CD14-positive monocyte (primary cell): ENCODE results near the gene INTS3. TPM values are rescaled to one million over a fixed set of nuclear protein-coding genes. Genes with fewer than 3 reads are reported as not detected.

Source experiments
- DNase-seq, 3 donors: peaks; one replicate each; pipeline ENCODE4 v3.0.0-alpha.2; 2011 to 2022
- H2AFZ ChIP-seq: 2 replicates; pipeline ENCODE4 v1.6.0; 2012; ENCODE audit warnings: mild to moderate bottlenecking, low read depth, low read length, inconsistent platforms; ENCODE audit not compliant: insufficient read depth, poor library complexity, severe bottlenecking
- H3K27ac ChIP-seq, 2 donors: 1 replicate in 1 of 2; 2 replicates in 1 of 2; pipeline ENCODE4 v1.5.1; 2012 to 2013; ENCODE audit warnings: low read length in 2 of 2, control low read depth in 1 of 2, inconsistent platforms in 1 of 2, low read depth in 1 of 2, mild to moderate bottlenecking in 1 of 2
- H3K27me3 ChIP-seq, 2 donors: one replicate each; pipeline versions ENCODE4 v1.6.0 to v1.6.1; 2011 to 2013; ENCODE audit warnings: low read length in 2 of 2; ENCODE audit not compliant: control insufficient read depth in 2 of 2, insufficient read depth in 2 of 2
- H3K36me3 ChIP-seq, 2 donors: replicated peaks in 1 of 2; 1 replicate in 1 of 2; 2 replicates in 1 of 2; pipeline versions ENCODE4 v1.5.1 to v1.6.1; 2012 to 2013; ENCODE audit warnings: low read length in 2 of 2, control low read depth in 1 of 2, inconsistent platforms in 1 of 2, mild to moderate bottlenecking in 1 of 2; ENCODE audit not compliant: insufficient read depth in 2 of 2, control insufficient read depth in 1 of 2
- H3K4me1 ChIP-seq, 2 donors: 1 replicate in 1 of 2; 2 replicates in 1 of 2; pipeline versions ENCODE4 v1.5.1 to v1.6.1; 2012 to 2013; ENCODE audit warnings: low read length in 2 of 2, control low read depth in 1 of 2, inconsistent platforms in 1 of 2, mild to moderate bottlenecking in 1 of 2, moderate library complexity in 1 of 2; ENCODE audit not compliant: insufficient read depth in 2 of 2, control insufficient read depth in 1 of 2
- H3K4me2 ChIP-seq: replicated peaks from 2 replicates; pipeline ENCODE3; 2012; ENCODE audit warnings: low read length, moderate library complexity, mild to moderate bottlenecking; ENCODE audit not compliant: poor library complexity, severe bottlenecking; ENCODE audit errors: extremely low read depth
- H3K4me3 ChIP-seq, 3 experiments: fragments of 200-600 bp in 1 of 3; sonication (generic) in 1 of 3; replicated peaks in 1 of 3; 1 replicate in 2 of 3; 2 replicates in 1 of 3; pipeline ENCODE4 v1.5.1; 2011 to 2013; ENCODE audit warnings: low read length in 3 of 3, mild to moderate bottlenecking in 3 of 3, control low read depth in 2 of 3, low read depth in 2 of 3, inconsistent platforms in 1 of 3, moderate library complexity in 1 of 3
- H3K79me2 ChIP-seq: 2 replicates; pipeline ENCODE4 v1.6.0; 2012; ENCODE audit warnings: mild to moderate bottlenecking, control low read depth, inconsistent platforms, low read length, moderate library complexity; ENCODE audit not compliant: insufficient read depth
- H3K9ac ChIP-seq: 2 replicates; pipeline ENCODE4 v1.6.0; 2017; ENCODE audit warnings: low read length, mild to moderate bottlenecking; ENCODE audit not compliant: insufficient read depth, poor library complexity, severe bottlenecking
- H3K9me3 ChIP-seq, 2 donors: replicated peaks in 1 of 2; 1 replicate in 1 of 2; 2 replicates in 1 of 2; pipeline versions ENCODE4 v1.5.1 to v1.6.1; 2012 to 2013; ENCODE audit warnings: low read length in 2 of 2, control low read depth in 1 of 2; ENCODE audit not compliant: control insufficient read depth in 1 of 2, insufficient read depth in 1 of 2
- H4K20me1 ChIP-seq: 2 replicates; pipeline ENCODE4 v1.6.0; 2012; ENCODE audit warnings: mild to moderate bottlenecking, low read length, control low read depth, moderate library complexity; ENCODE audit not compliant: insufficient read depth
- H3K27ac Mint-ChIP-seq, 7 donors: one replicate each; pipeline ENCODE4 v1.8.0; 2020; ENCODE audit warnings: mild to moderate bottlenecking in 7 of 7, mixed read lengths in 7 of 7, moderate library complexity in 6 of 7, inconsistent platforms in 2 of 7
- H3K27me3 Mint-ChIP-seq, 3 donors: one replicate each; pipeline ENCODE4 v1.8.0; 2021 to 2022; ENCODE audit warnings: low read depth in 3 of 3, mild to moderate bottlenecking in 3 of 3, mixed read lengths in 3 of 3, moderate library complexity in 3 of 3, inconsistent platforms in 1 of 3
- H3K36me3 Mint-ChIP-seq, 2 donors: one replicate each; pipeline ENCODE4 v1.8.0; 2020; ENCODE audit warnings: mixed read lengths in 2 of 2, inconsistent platforms in 1 of 2, mild to moderate bottlenecking in 1 of 2
- H3K4me1 Mint-ChIP-seq: one replicate; pipeline ENCODE4 v1.8.0; 2020; ENCODE audit warnings: mild to moderate bottlenecking, mixed read lengths
- H3K4me3 Mint-ChIP-seq, 2 donors: one replicate each; pipeline ENCODE4 v1.8.0; 2020; ENCODE audit warnings: mild to moderate bottlenecking in 2 of 2, mixed read lengths in 2 of 2, moderate library complexity in 1 of 2
- H3K9me3 Mint-ChIP-seq, 7 donors: one replicate each; pipeline ENCODE4 v1.8.0; 2020 to 2022; ENCODE audit warnings: mixed read lengths in 7 of 7, mild to moderate bottlenecking in 6 of 7, moderate library complexity in 6 of 7, inconsistent platforms in 2 of 7
- WGBS: methylation state at CpG from one replicate; pipeline ENCODE4 v1.1.5; 2013; ENCODE audit warnings: missing lambda C conversion rate; ENCODE audit not compliant: insufficient coverage; 5-methylcytosine and 5-hydroxymethylcytosine counted together
- intact Hi-C, 2 donors: fragments of 100-400 bp; cut with micrococcal nuclease; formaldehyde crosslinking; loops; one replicate each; pipeline versions ENCODE4 v1.15.0 to v1.15.1; 2023
- polyA plus RNA-seq, 3 donors: library from polyadenylated mRNA; depleted of rRNA in 1 of 3; unstranded in 2 of 3; stranded (reverse) in 1 of 3; fragments of 300-500 nt in 2 of 3; fragments of >200 nt in 1 of 3; fragmentation: Illumina TruSeq in 2 of 3; gene quantifications; 1 replicate in 2 of 3; 2 replicates in 1 of 3; pipeline ENCODE4 v1.2.3, GENCODE V29; 2012 to 2021
- TF ChIP-seq, protein P1 (sequence below): fragments of 200-600 bp; IDR thresholded peaks from one replicate; pipeline ENCODE4 v1.8.0; 2022; ENCODE audit warnings: antibody characterized with exemption, mild to moderate bottlenecking

INTS3 gene
- polyA plus RNA-seq, 3 donors: 9.2 to 76.9 (median 15.9) TPM

- no peaks in the 10 kb centered on the region for H4K20me1 ChIP-seq
- H3K4me3 ChIP-seq: no peak overlapping the region
- WGBS: 96% methylated on average over 8 of the region's 11 CpGs
- intact Hi-C loops: loop anchor here in 1 of 2 donors (5.0 kb wide), 1 partner anchor 170 kb away; the partner anchor contains the start of gene SLC39A1
- H3K36me3 Mint-ChIP-seq: peaks cover 0 to 2% of the 10 kb centered on the region in 2 donors
- no peak overlapping the region for H3K27ac ChIP-seq
- peaks cover 49% of the 10 kb centered on the region for H3K4me1 Mint-ChIP-seq
- H3K4me2 ChIP-seq: no peak overlapping the region
- peak in 1 of 3 donors; percentile 11 for DNase-seq
- no peaks in the 10 kb centered on the region for H3K79me2 ChIP-seq
- peak overlapping the region in 2 of 7 donors; percentile 15 to 62 for H3K27ac Mint-ChIP-seq
- H3K27me3 ChIP-seq: no peaks in the 10 kb centered on the region
- H2AFZ ChIP-seq: no peak overlapping the region
- TF ChIP-seq, protein P1, sequence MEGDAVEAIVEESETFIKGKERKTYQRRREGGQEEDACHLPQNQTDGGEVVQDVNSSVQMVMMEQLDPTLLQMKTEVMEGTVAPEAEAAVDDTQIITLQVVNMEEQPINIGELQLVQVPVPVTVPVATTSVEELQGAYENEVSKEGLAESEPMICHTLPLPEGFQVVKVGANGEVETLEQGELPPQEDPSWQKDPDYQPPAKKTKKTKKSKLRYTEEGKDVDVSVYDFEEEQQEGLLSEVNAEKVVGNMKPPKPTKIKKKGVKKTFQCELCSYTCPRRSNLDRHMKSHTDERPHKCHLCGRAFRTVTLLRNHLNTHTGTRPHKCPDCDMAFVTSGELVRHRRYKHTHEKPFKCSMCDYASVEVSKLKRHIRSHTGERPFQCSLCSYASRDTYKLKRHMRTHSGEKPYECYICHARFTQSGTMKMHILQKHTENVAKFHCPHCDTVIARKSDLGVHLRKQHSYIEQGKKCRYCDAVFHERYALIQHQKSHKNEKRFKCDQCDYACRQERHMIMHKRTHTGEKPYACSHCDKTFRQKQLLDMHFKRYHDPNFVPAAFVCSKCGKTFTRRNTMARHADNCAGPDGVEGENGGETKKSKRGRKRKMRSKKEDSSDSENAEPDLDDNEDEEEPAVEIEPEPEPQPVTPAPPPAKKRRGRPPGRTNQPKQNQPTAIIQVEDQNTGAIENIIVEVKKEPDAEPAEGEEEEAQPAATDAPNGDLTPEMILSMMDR: no peak
- peaks cover 40 to 43% of the 10 kb centered on the region in 2 donors for H3K4me1 ChIP-seq
- no peaks in the 10 kb centered on the region for H3K9me3 Mint-ChIP-seq
- H3K9me3 ChIP-seq: no peaks in the 10 kb centered on the region
- no peaks in the 10 kb centered on the region for H3K36me3 ChIP-seq
- H3K27me3 Mint-ChIP-seq: peaks cover 1 to 5% (median 5%) of the 10 kb centered on the region in 3 donors
- H3K4me3 Mint-ChIP-seq: no peak overlapping the region
- no peak overlapping the region for H3K9ac ChIP-seq
Measured at GRCh38 chr1:153792631-153793041, 64.8 kb downstream of the INTS3 start.

- H3K27me3 Mint-ChIP-seq: peaks cover 1 to 5% (median 3%) of the 10 kb centered on the region in 3 donors
- Histone ChIP-seq H3K4me2 (no peak overlapping the region), H3K36me3 (no peaks in the 10 kb centered on the region), H3K4me1 (peaks cover 40 to 43% of the 10 kb centered on the region in 2 donors), H3K27ac (no peak overlapping the region), H3K9ac (no peak overlapping the region), H3K9me3 (no peaks in the 10 kb centered on the region), H2AFZ (no peak overlapping the region), H3K79me2 (no peaks in the 10 kb centered on the region), H3K27me3 (no peaks in the 10 kb centered on the region), H4K20me1 (no peaks in the 10 kb centered on the region), H3K4me3 (no peak overlapping the region)
- peaks cover 0 to 2% of the 10 kb centered on the region in 2 donors for H3K36me3 Mint-ChIP-seq
- intact Hi-C loops: loop anchor here in 1 of 2 donors (5.0 kb wide), 1 partner anchor 169 kb away; the partner anchor contains the start of gene SLC39A1
- peaks cover 49% of the 10 kb centered on the region for H3K4me1 Mint-ChIP-seq
- no peaks in the 10 kb centered on the region for H3K9me3 Mint-ChIP-seq
- H3K4me3 Mint-ChIP-seq: no peak overlapping the region
- WGBS: 97% methylated on average over 6 of the region's 9 CpGs
- DNase-seq: peak in 1 of 3 donors; percentile 2
- peak overlapping the region in 1 of 7 donors; percentile 77 for H3K27ac Mint-ChIP-seq
- TF ChIP-seq, protein P1: no peak
Measured at GRCh38 chr1:153793261-153793972, 65.6 kb downstream of the INTS3 start.
